ENCODE data around the gene FAM168A.

- TF ChIP-seq CTCF (IDR thresholded peaks at IDR 0.05) (no peak), EP300 (IDR thresholded peaks at IDR 0.05) (no peak)
These were observed 128.5 kb downstream of the FAM168A start for GRCh38 chr11:73469401-73469800.

Measured in esophagus muscularis mucosa (tissue), 3 donors.